Fibroblast of lung (primary cell): Measurements from ENCODE around the gene STX17. TPM values are rescaled to one million over a fixed set of nuclear protein-coding genes. Genes with fewer than 3 reads are reported as not detected.

Experiments used
- DNase-seq, 2 donors: peaks; one replicate each; pipeline versions ENCODE4 v3.0.0 to v3.0.0-alpha.2; 2010; ENCODE audit warnings: low read depth in 2 of 2
- H2AFZ ChIP-seq: 2 replicates; pipeline ENCODE4 v1.5.1; 2012; ENCODE audit warnings: low read length, control low read depth, inconsistent platforms
- H3K27ac ChIP-seq: 2 replicates; pipeline ENCODE4 v1.5.1; 2011; ENCODE audit warnings: low read length, control low read depth; ENCODE audit not compliant: insufficient read depth
- H3K27me3 ChIP-seq: 2 replicates; pipeline ENCODE4 v1.5.1; 2011; ENCODE audit warnings: mild to moderate bottlenecking, low read length; ENCODE audit not compliant: control insufficient read depth, insufficient read depth
- H3K36me3 ChIP-seq: 2 replicates; pipeline ENCODE4 v1.5.1; 2011; ENCODE audit warnings: low read length; ENCODE audit not compliant: control insufficient read depth, insufficient read depth
- H3K4me1 ChIP-seq: 2 replicates; pipeline ENCODE4 v1.5.1; 2011; ENCODE audit warnings: low read length; ENCODE audit not compliant: control insufficient read depth, insufficient read depth; ENCODE audit errors: extremely low read depth
- H3K4me2 ChIP-seq: 2 replicates; pipeline ENCODE4 v1.5.1; 2011; ENCODE audit warnings: low read length, control low read depth; ENCODE audit not compliant: insufficient read depth; ENCODE audit errors: extremely low read depth
- H3K4me3 ChIP-seq, 4 experiments: fragments of 200-600 bp in 1 of 4; sonication (generic) in 1 of 4; replicated peaks in 1 of 4; 2 replicates each; pipeline ENCODE4 v1.5.1; 2011 to 2016; ENCODE audit warnings: low read length in 4 of 4, low read depth in 3 of 4, mild to moderate bottlenecking in 3 of 4, control low read depth in 2 of 4, inconsistent platforms in 1 of 4, mixed read lengths in 1 of 4; ENCODE audit not compliant: insufficient read depth in 1 of 4; ENCODE audit errors: control extremely low read depth in 1 of 4
- H3K79me2 ChIP-seq: 2 replicates; pipeline ENCODE4 v1.5.1; 2012; ENCODE audit warnings: mild to moderate bottlenecking, low read length, inconsistent platforms; ENCODE audit not compliant: control insufficient read depth, insufficient read depth
- H3K9ac ChIP-seq: 2 replicates; pipeline ENCODE4 v1.5.1; 2011; ENCODE audit warnings: mild to moderate bottlenecking, low read length, control low read depth; ENCODE audit not compliant: insufficient read depth
- H3K9me3 ChIP-seq: 2 replicates; pipeline ENCODE4 v1.5.1; 2012; ENCODE audit warnings: low read depth, low read length; ENCODE audit not compliant: control insufficient read depth, insufficient read depth
- H4K20me1 ChIP-seq: 2 replicates; pipeline ENCODE4 v1.5.1; 2011; ENCODE audit warnings: low read length; ENCODE audit not compliant: control insufficient read depth, insufficient read depth; ENCODE audit errors: extremely low read depth
- EZH2 ChIP-seq: IDR thresholded peaks from 2 replicates; pipeline ENCODE4 v1.5.1; 2012; ENCODE audit warnings: low read length, control low read depth, mild to moderate bottlenecking; ENCODE audit errors: missing control alignments
- polyA plus RNA-seq, 2 donors: library from polyadenylated mRNA; depleted of rRNA in 1 of 2; stranded (reverse) in 1 of 2; unstranded in 1 of 2; fragments of >200 nt; gene quantifications; 2 replicates each; pipeline ENCODE4 v1.2.1, GENCODE V29; 2011 to 2012; ENCODE audit warnings: missing spikeins in 1 of 2
- total RNA-seq: library from RNA; depleted of rRNA; stranded (reverse); fragments of >200 nt; gene quantifications from 2 replicates; pipeline ENCODE4 v1.2.1, GENCODE V29; 2014
- TF ChIP-seq, protein P1 (sequence below), 2 donors: IDR thresholded peaks in 1 of 2; conservative IDR thresholded peaks in 1 of 2; 1 replicate in 1 of 2; 2 replicates in 1 of 2; pipeline ENCODE4 v1.5.1; 2011 to 2012; ENCODE audit warnings: low read length in 2 of 2, control low read depth in 1 of 2, inconsistent platforms in 1 of 2, low read depth in 1 of 2, mild to moderate bottlenecking in 1 of 2

STX17 gene
- total and polyA plus RNA-seq, 2 donors (not counting 1 experiment from before 2014, with no cell fraction given): 18.8 to 27.9 TPM

DNA sequence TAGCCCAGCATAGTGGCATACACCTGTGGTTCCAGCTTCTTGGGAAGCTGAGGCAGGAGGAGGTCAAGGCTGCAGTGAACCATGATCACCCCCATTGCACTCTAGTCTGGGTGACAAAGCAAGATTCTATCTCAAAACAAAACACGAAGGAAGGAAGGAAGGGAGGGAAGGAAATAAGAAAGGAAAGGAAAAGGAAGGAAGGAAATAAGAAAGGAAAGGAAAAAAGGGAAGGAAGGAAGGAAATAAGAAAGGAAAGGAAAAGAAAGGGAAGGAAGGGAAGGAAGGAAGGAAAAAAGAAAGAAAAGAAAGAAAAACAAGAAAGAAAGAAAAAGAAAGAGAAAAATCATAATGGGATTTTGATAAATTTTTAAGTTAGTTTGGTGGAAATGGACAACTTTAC is 3.1 kb upstream of the STX17 start:
- no peaks in the 10 kb centered on the region for H4K20me1 ChIP-seq
- H3K9me3 ChIP-seq: no peaks in the 10 kb centered on the region
- peaks cover 6% of the 10 kb centered on the region for H3K79me2 ChIP-seq
- no peak for DNase-seq
- no peak overlapping the region for H3K4me2 ChIP-seq
- no peak overlapping the region for H3K4me3 ChIP-seq
- H3K27ac ChIP-seq: no peak overlapping the region
- no peaks in the 10 kb centered on the region for H3K36me3 ChIP-seq
- H3K27me3 ChIP-seq: no peaks in the 10 kb centered on the region
- no peak overlapping the region for H3K9ac ChIP-seq
- no peak for TF ChIP-seq EZH2
- TF ChIP-seq, protein P1, sequence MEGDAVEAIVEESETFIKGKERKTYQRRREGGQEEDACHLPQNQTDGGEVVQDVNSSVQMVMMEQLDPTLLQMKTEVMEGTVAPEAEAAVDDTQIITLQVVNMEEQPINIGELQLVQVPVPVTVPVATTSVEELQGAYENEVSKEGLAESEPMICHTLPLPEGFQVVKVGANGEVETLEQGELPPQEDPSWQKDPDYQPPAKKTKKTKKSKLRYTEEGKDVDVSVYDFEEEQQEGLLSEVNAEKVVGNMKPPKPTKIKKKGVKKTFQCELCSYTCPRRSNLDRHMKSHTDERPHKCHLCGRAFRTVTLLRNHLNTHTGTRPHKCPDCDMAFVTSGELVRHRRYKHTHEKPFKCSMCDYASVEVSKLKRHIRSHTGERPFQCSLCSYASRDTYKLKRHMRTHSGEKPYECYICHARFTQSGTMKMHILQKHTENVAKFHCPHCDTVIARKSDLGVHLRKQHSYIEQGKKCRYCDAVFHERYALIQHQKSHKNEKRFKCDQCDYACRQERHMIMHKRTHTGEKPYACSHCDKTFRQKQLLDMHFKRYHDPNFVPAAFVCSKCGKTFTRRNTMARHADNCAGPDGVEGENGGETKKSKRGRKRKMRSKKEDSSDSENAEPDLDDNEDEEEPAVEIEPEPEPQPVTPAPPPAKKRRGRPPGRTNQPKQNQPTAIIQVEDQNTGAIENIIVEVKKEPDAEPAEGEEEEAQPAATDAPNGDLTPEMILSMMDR (conservative IDR thresholded peaks at IDR 0.05 in 1 of 2, IDR thresholded peaks at IDR 0.05 in 1 of 2; ENCODE audit: low read depth in 1 of 2, low read length in 2 of 2): no peak
- no peaks in the 10 kb centered on the region for H3K4me1 ChIP-seq
- no peak overlapping the region for H2AFZ ChIP-seq

DNA sequence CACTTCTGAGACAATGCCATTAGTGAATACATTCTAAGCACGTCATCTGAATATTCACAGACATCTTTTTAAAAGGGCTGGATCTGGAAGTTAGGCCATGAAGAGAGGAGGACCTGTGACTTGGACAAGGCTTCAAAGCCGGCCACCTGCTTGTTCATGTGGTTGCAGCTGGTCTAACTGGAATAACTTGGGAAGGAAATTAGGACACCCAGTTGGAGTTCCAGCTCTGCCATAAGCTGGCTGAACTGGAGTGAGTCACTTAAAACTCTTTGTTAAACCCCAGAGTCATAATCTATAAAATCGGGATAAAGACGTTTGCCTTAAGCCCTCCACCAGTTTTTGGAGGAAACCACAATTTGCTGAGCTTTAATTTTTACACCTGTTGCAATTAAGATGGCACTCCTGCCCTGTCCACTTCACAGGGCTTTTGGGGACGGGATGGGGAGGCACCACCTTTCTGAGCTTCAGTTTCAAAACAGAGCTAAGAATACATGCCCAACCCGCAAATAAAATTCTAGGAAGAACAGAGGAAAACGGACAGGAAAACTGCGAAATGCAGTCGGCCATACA is 536 bp upstream of the STX17 start:
- Histone ChIP-seq H3K4me1 (no peaks in the 10 kb centered on the region), H3K9me3 (no peaks in the 10 kb centered on the region), H3K27me3 (no peaks in the 10 kb centered on the region), H3K9ac (no peak overlapping the region), H3K4me2 (peak overlapping the region; percentile 67), H3K27ac (no peak overlapping the region), H3K79me2 (peaks cover 9% of the 10 kb centered on the region), H3K36me3 (no peaks in the 10 kb centered on the region), H4K20me1 (no peaks in the 10 kb centered on the region), H2AFZ (peak overlapping the region; percentile 88), H3K4me3 (peak overlapping the region; percentile 50 to 88 (median 72))
- DNase-seq: peak in 1 of 2 donors; percentile 6
- TF ChIP-seq, protein P1 (conservative IDR thresholded peaks at IDR 0.05 in 1 of 2, IDR thresholded peaks at IDR 0.05 in 1 of 2; ENCODE audit: low read depth in 1 of 2, low read length in 2 of 2): no peak
- TF ChIP-seq EZH2: no peak

DNA sequence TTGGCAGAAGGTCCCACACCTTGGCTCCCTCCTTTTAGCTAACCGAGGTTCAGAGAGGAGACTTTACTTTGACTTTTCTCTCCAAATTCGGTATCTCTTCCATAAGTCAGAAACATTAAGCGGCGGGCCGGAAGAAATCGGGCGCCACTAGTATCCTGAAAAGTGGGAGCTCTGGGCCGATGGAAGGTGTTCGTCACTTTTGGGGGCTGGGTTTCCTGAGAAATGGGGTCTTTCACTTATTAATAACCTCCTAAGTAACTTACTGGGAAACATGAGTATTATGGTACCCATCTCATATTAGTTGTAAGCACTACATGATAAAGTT is 716 bp downstream of the STX17 start:
- Histone ChIP-seq H3K27me3 (no peaks in the 10 kb centered on the region), H3K4me1 (no peaks in the 10 kb centered on the region), H3K9me3 (no peaks in the 10 kb centered on the region), H3K4me2 (peak overlapping the region; percentile 91), H3K36me3 (no peaks in the 10 kb centered on the region), H4K20me1 (no peaks in the 10 kb centered on the region), H2AFZ (peak overlapping the region; percentile 39), H3K9ac (peak overlapping the region; percentile 98), H3K27ac (peak overlapping the region; percentile 91), H3K79me2 (peaks cover 9% of the 10 kb centered on the region), H3K4me3 (peak overlapping the region; percentile 77 to 88 (median 83))
- DNase-seq: peak in 1 of 2 donors; percentile 4
- TF ChIP-seq, protein P1 (conservative IDR thresholded peaks at IDR 0.05 in 1 of 2, IDR thresholded peaks at IDR 0.05 in 1 of 2; ENCODE audit: low read depth in 1 of 2, low read length in 2 of 2): no peak
- no peak for TF ChIP-seq EZH2
